Panc1 (cell line): Measurements from ENCODE around the gene RNF149. TPM values are rescaled to one million over a fixed set of nuclear protein-coding genes. Genes with fewer than 3 reads are reported as not detected.

Experiments used
- ATAC-seq: fragments of 200-7000 bp; cut with Tn5 transposase; 2 replicates; pipeline ENCODE4 v1.9.1; 2020; ENCODE audit warnings: mild to moderate bottlenecking, moderate library complexity
- BruUV-seq: library from RNA; stranded (reverse); fragments of 400-500 nt; replicated peaks from 2 replicates; lab custom pipeline; 2021; lab: Mats Ljungman, UMichigan
- CTCF ChIA-PET: fragments of 300-600 bp; sonication (Branson Sonifier 250); formaldehyde crosslinking; loops from one replicate; lab custom pipeline; 2022; ENCODE audit warnings: antibody characterized with exemption; lab: Charles Lee
- POLR2A ChIA-PET: fragments of 300-600 bp; sonication (Branson Sonifier 250); formaldehyde crosslinking; loops from one replicate; lab custom pipeline; 2022; ENCODE audit warnings: antibody characterized with exemption; lab: Charles Lee
- DNase-seq: peaks from one replicate; pipeline ENCODE4 v3.0.0-alpha.2; 2010; ENCODE audit warnings: low read depth, low spot score
- H3K27ac ChIP-seq: 2 replicates; pipeline ENCODE4 v1.5.1; 2011; ENCODE audit warnings: mild to moderate bottlenecking, low read length, inconsistent platforms
- H3K27me3 ChIP-seq: fragments of 200-500 bp; sonication (Bioruptor generic); 2 replicates; pipeline ENCODE4 v1.6.0; 2014; ENCODE audit warnings: low read length, inconsistent platforms; ENCODE audit not compliant: control insufficient read depth, insufficient read depth
- H3K36me3 ChIP-seq: fragments of 200-500 bp; sonication (Bioruptor generic); 2 replicates; pipeline ENCODE4 v1.5.1; 2014; ENCODE audit warnings: inconsistent platforms, mild to moderate bottlenecking, low read length, moderate library complexity; ENCODE audit not compliant: control insufficient read depth, insufficient read depth
- H3K4me1 ChIP-seq: 2 replicates; pipeline ENCODE4 v1.5.1; 2011; ENCODE audit warnings: inconsistent platforms, mild to moderate bottlenecking, low read length, moderate library complexity; ENCODE audit not compliant: control insufficient read depth, insufficient read depth
- H3K4me3 ChIP-seq, 2 experiments: 2 replicates each; pipeline ENCODE4 v1.5.1; 2011 to 2012; ENCODE audit warnings: low read depth in 2 of 2, low read length in 2 of 2, mild to moderate bottlenecking in 2 of 2, inconsistent platforms in 1 of 2, moderate library complexity in 1 of 2
- H3K9me3 ChIP-seq: fragments of 200-500 bp; sonication (Bioruptor generic); 2 replicates; pipeline ENCODE4 v1.5.1; 2014; ENCODE audit warnings: low read depth, mild to moderate bottlenecking, inconsistent platforms, low read length, moderate library complexity; ENCODE audit not compliant: control insufficient read depth, insufficient read depth
- CTCF ChIP-seq: fragments of 450-650 bp; IDR thresholded peaks from 2 replicates; pipeline ENCODE4 v1.5.1; 2017; ENCODE audit warnings: mild to moderate bottlenecking
- POLR2AphosphoS5 ChIP-seq: IDR thresholded peaks from 2 replicates; pipeline ENCODE4 v1.6.1; 2012; ENCODE audit warnings: mild to moderate bottlenecking, low read depth, low read length, moderate library complexity
- REST ChIP-seq, 2 experiments: IDR thresholded peaks; 2 replicates each; pipeline ENCODE4 v1.6.1; 2011 to 2012; ENCODE audit warnings: low read depth in 2 of 2, control low read depth in 1 of 2, low read length in 1 of 2, mild to moderate bottlenecking in 1 of 2, moderate library complexity in 1 of 2; ENCODE audit not compliant: insufficient read depth in 1 of 2
- SIN3A ChIP-seq: IDR thresholded peaks from 2 replicates; pipeline ENCODE4 v1.6.1; 2012; ENCODE audit warnings: low read depth, mild to moderate bottlenecking, low read length, moderate library complexity, borderline replicate concordance; ENCODE audit not compliant: insufficient read depth
- TCF7L2 ChIP-seq: IDR thresholded peaks from 2 replicates; pipeline ENCODE4 v1.6.1; 2011; ENCODE audit warnings: mild to moderate bottlenecking, low read depth, low read length, inconsistent platforms
- in situ Hi-C: cut with HindIII; loops from 2 replicates; pipeline ENCODE4 v1.10.0; 2016; ENCODE audit warnings: low sequenced_read_pairs, low pct_unique_long_range_greater_than_20kb
- intact Hi-C: fragments of 100-400 bp; cut with micrococcal nuclease; formaldehyde crosslinking; loops from one replicate; pipeline ENCODE4 v1.10.0; 2022; ENCODE audit not compliant: unreplicated experiment
- total RNA-seq: library from RNA; stranded (reverse); gene quantifications from one replicate; pipeline ENCODE4 v1.2.1, GENCODE V29; 2021; ENCODE audit not compliant: unreplicated experiment

RNF149 gene
- total RNA-seq, 1 experiment from 2014 or later, result 29.9 TPM

GRCh38 chr2:101337877-101338276 lies 29.4 kb upstream of the RNF149 start:
- Histone ChIP-seq H3K4me3 (no peak overlapping the region), H3K36me3 (no peaks in the 10 kb centered on the region), H3K27me3 (no peaks in the 10 kb centered on the region), H3K9me3 (no peaks in the 10 kb centered on the region), H3K27ac (no peak overlapping the region), H3K4me1 (no peaks in the 10 kb centered on the region; the same call in 1 of the 2 replicates)
- no TSS peak for BruUV-seq
- in situ Hi-C loops, result no loop called here
- TF ChIP-seq CTCF (no peak), SIN3A (no peak), TCF7L2 (no peak), POLR2AphosphoS5 (no peak), REST (IDR thresholded peaks at IDR 0.05; ENCODE audit: insufficient read depth in 1 of 2, low read depth in 2 of 2, low read length in 1 of 2) (no peak)
- ATAC-seq (no peak), DNase-seq (no peak)
- ChIA-PET POLR2A (no interaction called here), CTCF (no interaction called here)
- intact Hi-C loops, result no loop called here

- Histone ChIP-seq H3K36me3 (no peaks in the 10 kb centered on the region), H3K9me3 (no peaks in the 10 kb centered on the region), H3K27me3 (no peaks in the 10 kb centered on the region), H3K4me3 (no peak overlapping the region), H3K4me1 (no peaks in the 10 kb centered on the region), H3K27ac (no peak overlapping the region)
- ATAC-seq (no peak), DNase-seq (no peak)
- CTCF ChIA-PET, result interaction anchor here (0.7 kb wide), 1 partner anchor 513 kb away, joined by 5 read pairs; no protein-coding TSS in a partner anchor
- in situ Hi-C loops, result no loop called here
- POLR2A ChIA-PET, result no interaction called here
- intact Hi-C loops, result no loop called here
- TF ChIP-seq POLR2AphosphoS5, result no peak
- TF ChIP-seq REST (IDR thresholded peaks at IDR 0.05; ENCODE audit: insufficient read depth in 1 of 2, low read depth in 2 of 2, low read length in 1 of 2), result no peak
- TF ChIP-seq TCF7L2, result no peak
- no peak for TF ChIP-seq CTCF
- no peak for TF ChIP-seq SIN3A
- no TSS peak for BruUV-seq
These were observed 24.6 kb upstream of the RNF149 start for GRCh38 chr2:101332885-101333766.
